Testis (tissue), 2 donors: ENCODE measurements around the gene IL17RD.

ENCODE experiments used
- CTCF ChIP-seq, 3 experiments: fragments of 450-650 bp in 2 of 3; fragments of 200-600 bp in 1 of 3; sonication (generic) in 1 of 3; IDR thresholded peaks; one replicate each; pipeline ENCODE4 v1.5.1; 2016 to 2019; ENCODE audit warnings: antibody characterized with exemption in 3 of 3, mild to moderate bottlenecking in 2 of 3, moderate library complexity in 1 of 3
- POLR2A ChIP-seq: fragments of 450-650 bp; IDR thresholded peaks from one replicate; pipeline ENCODE4 v1.6.1; 2017; ENCODE audit warnings: antibody characterized with exemption, mild to moderate bottlenecking, moderate library complexity

- TF ChIP-seq CTCF (IDR thresholded peaks at IDR 0.05) (no peak), POLR2A (no peak)
Observed at GRCh38 chr3:57074135-57074534, 91.0 kb downstream of the IL17RD start.
